ENCODE results near the gene NODAL. TPM values are rescaled to one million over a fixed set of nuclear protein-coding genes. Genes with fewer than 3 reads are reported as not detected.

NODAL gene
- total and polyA plus RNA-seq, 2 donors = 0.21 to 0.28 TPM

Other genes starting within 250 kb of the NODAL start
- 199 TPM for gene PPA1, start 208.3 kb downstream of the NODAL start, total RNA-seq
- gene PPA1, start 208.3 kb downstream of the NODAL start, polyA plus RNA-seq = 150 TPM
- 0.05 TPM for gene NPFFR1, start 157.7 kb downstream of the NODAL start, total RNA-seq
- gene NPFFR1, start 157.7 kb downstream of the NODAL start, polyA plus RNA-seq = 0.21 TPM
- gene LRRC20, start 59.1 kb downstream of the NODAL start, total RNA-seq = 6.6 TPM
- gene LRRC20, start 59.1 kb downstream of the NODAL start, polyA plus RNA-seq = 3.6 TPM
- 18.9 TPM for gene EIF4EBP2, start 37.5 kb downstream of the NODAL start, total RNA-seq
- 32.1 TPM for gene EIF4EBP2, start 37.5 kb downstream of the NODAL start, polyA plus RNA-seq
- gene PALD1, start 37.1 kb upstream of the NODAL start, total RNA-seq = 7.3 TPM
- 10.3 TPM for gene PALD1, start 37.1 kb upstream of the NODAL start, polyA plus RNA-seq
- gene PRF1, start 161.1 kb upstream of the NODAL start, total RNA-seq = 9.1 TPM
- gene PRF1, start 161.1 kb upstream of the NODAL start, polyA plus RNA-seq = 12.3 TPM
- gene ADAMTS14, start 230.8 kb upstream of the NODAL start, total RNA-seq = 1.8 TPM
- 1.2 TPM for gene ADAMTS14, start 230.8 kb upstream of the NODAL start, polyA plus RNA-seq